Natural killer cell (primary cell): Measurements from ENCODE around the gene PLAAT2. TPM values are rescaled to one million over a fixed set of nuclear protein-coding genes. Genes with fewer than 3 reads are reported as not detected.
"Not testable (repeated sequence)": the region's sequence is repeated elsewhere in the genome, so short reads cannot be mapped to it uniquely, and the experiment has no call there.

Experiments used
- ATAC-seq, 3 donors: fragments of 150-1000 bp in 2 of 3; fragments of 200-7000 bp in 1 of 3; cut with Tn5 transposase; 1 replicate in 1 of 3; 2 replicates in 2 of 3; pipeline ENCODE4 v1.10.0; 2021; ENCODE audit warnings: mild to moderate bottlenecking in 2 of 3, moderate library complexity in 2 of 3
- DNase-seq, 2 donors: peaks; one replicate each; pipeline versions ENCODE4 v3.0.0 to v3.0.0-alpha.2; 2013 to 2021; ENCODE audit warnings: mixed read lengths in 1 of 2
- H3K27ac ChIP-seq: one replicate; pipeline ENCODE4 v1.5.1; 2013; ENCODE audit warnings: mild to moderate bottlenecking, low read length
- H3K27me3 ChIP-seq: one replicate; pipeline ENCODE4 v1.6.1; 2013; ENCODE audit warnings: low read length; ENCODE audit not compliant: control insufficient read depth, insufficient read depth
- H3K36me3 ChIP-seq: one replicate; pipeline ENCODE4 v1.6.1; 2013; ENCODE audit warnings: low read length; ENCODE audit not compliant: control insufficient read depth, insufficient read depth
- H3K4me1 ChIP-seq: one replicate; pipeline ENCODE4 v1.6.1; 2013; ENCODE audit warnings: low read length; ENCODE audit not compliant: control insufficient read depth, insufficient read depth
- H3K4me3 ChIP-seq: one replicate; pipeline ENCODE4 v1.5.1; 2013; ENCODE audit warnings: low read length
- H3K9me3 ChIP-seq: one replicate; pipeline ENCODE4 v1.6.1; 2013; ENCODE audit warnings: low read length; ENCODE audit not compliant: control insufficient read depth, insufficient read depth
- H3K27ac Mint-ChIP-seq, 2 donors: one replicate each; pipeline ENCODE4 v1.8.0; 2022; ENCODE audit warnings: mild to moderate bottlenecking in 2 of 2, mixed read lengths in 2 of 2, moderate library complexity in 1 of 2
- H3K27me3 Mint-ChIP-seq, 2 donors: one replicate each; pipeline ENCODE4 v1.8.0; 2022; ENCODE audit warnings: low read depth in 2 of 2, mixed read lengths in 2 of 2
- H3K36me3 Mint-ChIP-seq: one replicate; pipeline ENCODE4 v1.8.0; 2022; ENCODE audit warnings: mixed read lengths
- H3K4me1 Mint-ChIP-seq, 2 donors: one replicate each; pipeline ENCODE4 v1.8.0; 2022; ENCODE audit warnings: mixed read lengths in 2 of 2
- H3K4me3 Mint-ChIP-seq: one replicate; pipeline ENCODE4 v1.8.0; 2022; ENCODE audit warnings: mild to moderate bottlenecking, moderate library complexity, mixed read lengths
- H3K9me3 Mint-ChIP-seq, 2 donors: one replicate each; pipeline ENCODE4 v1.8.0; 2022; ENCODE audit warnings: mixed read lengths in 2 of 2
- WGBS: methylation state at CpG from one replicate; pipeline ENCODE4 v1.1.7; 2013; ENCODE audit warnings: missing lambda C conversion rate; ENCODE audit not compliant: insufficient coverage; 5-methylcytosine and 5-hydroxymethylcytosine counted together
- intact Hi-C: fragments of 100-400 bp; cut with micrococcal nuclease; formaldehyde crosslinking; loops from one replicate; pipeline ENCODE4 v1.14.2; 2022
- total RNA-seq, 4 donors: library from RNA; stranded (reverse); fragments of 120-200 nt in 1 of 4; gene quantifications; one replicate each; pipeline versions ENCODE4 v1.2.3 to v1.2.4, GENCODE V29; 2013 to 2022
- TF ChIP-seq, protein P1 (sequence below): fragments of 200-600 bp; IDR thresholded peaks from one replicate; pipeline ENCODE4 v1.8.0; 2022; ENCODE audit warnings: antibody characterized with exemption

The PLAAT2 gene
- total RNA-seq, 3 donors from 2014 or later (not counting 1 experiment from before 2014, with no cell fraction given) = 1.6 to 5.6 (median 4.6) TPM

DNA sequence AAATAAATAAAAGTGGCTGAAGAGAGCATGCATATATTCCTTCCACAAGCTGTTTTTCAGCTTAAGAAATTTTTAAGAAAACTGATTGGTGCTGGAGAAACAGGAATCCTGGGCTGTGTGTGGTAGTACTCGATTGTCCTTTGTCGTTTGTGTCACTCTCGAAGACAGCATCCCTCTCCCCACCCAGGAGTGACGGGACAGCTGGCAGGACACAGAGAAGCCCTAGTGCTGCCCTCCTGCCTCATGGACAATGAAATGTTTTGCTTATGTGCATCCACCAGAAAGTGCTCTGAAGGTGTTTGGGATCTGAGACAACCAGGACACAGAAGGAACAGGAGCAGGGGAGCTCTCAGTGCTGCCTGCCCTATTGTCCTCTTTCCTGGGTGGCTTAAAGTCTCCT is 13.8 kb downstream of the PLAAT2 start:
- peaks cover 13% of the 10 kb centered on the region for H3K36me3 Mint-ChIP-seq
- Histone ChIP-seq H3K27me3 (no peaks in the 10 kb centered on the region), H3K36me3 (peaks cover 30% of the 10 kb centered on the region), H3K27ac (no peak overlapping the region), H3K4me3 (no peak overlapping the region), H3K9me3 (no peaks in the 10 kb centered on the region), H3K4me1 (peaks cover 46% of the 10 kb centered on the region)
- TF ChIP-seq, protein P1, sequence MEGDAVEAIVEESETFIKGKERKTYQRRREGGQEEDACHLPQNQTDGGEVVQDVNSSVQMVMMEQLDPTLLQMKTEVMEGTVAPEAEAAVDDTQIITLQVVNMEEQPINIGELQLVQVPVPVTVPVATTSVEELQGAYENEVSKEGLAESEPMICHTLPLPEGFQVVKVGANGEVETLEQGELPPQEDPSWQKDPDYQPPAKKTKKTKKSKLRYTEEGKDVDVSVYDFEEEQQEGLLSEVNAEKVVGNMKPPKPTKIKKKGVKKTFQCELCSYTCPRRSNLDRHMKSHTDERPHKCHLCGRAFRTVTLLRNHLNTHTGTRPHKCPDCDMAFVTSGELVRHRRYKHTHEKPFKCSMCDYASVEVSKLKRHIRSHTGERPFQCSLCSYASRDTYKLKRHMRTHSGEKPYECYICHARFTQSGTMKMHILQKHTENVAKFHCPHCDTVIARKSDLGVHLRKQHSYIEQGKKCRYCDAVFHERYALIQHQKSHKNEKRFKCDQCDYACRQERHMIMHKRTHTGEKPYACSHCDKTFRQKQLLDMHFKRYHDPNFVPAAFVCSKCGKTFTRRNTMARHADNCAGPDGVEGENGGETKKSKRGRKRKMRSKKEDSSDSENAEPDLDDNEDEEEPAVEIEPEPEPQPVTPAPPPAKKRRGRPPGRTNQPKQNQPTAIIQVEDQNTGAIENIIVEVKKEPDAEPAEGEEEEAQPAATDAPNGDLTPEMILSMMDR = no peak
- intact Hi-C loops = no loop called here
- H3K9me3 Mint-ChIP-seq = no peaks in the 10 kb centered on the region
- WGBS = 92% methylated on average over 4 of the region's 4 CpGs
- DNase-seq (no peak), ATAC-seq (no peak)
- H3K27ac Mint-ChIP-seq = peak overlapping the region; percentile 81 to 85
- peak overlapping the region; percentile 52 for H3K4me3 Mint-ChIP-seq
- peaks cover 61 to 72% of the 10 kb centered on the region in 2 donors for H3K4me1 Mint-ChIP-seq
- H3K27me3 Mint-ChIP-seq = no peaks in the 10 kb centered on the region

DNA sequence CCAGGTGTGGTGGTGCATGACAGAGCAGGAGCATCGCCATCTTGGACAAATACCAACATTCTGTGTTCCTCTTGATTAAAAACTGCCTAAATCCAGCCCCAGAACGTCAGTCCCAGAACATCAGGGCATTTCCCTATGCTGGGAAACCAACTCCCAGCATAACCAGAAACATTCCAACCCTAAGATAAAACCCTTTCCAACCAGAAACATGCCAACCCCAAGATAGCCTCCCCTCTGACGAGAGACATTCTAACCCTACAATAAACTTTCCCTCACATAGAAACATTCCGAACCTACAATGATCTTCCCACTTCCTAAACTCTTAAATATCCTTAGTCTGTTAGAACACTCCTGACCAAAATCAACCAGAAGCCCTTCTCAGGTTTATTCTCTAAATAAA is 15.0 kb downstream of the PLAAT2 start:
- H3K36me3 Mint-ChIP-seq = peaks cover 19% of the 10 kb centered on the region
- H3K4me1 Mint-ChIP-seq = peaks cover 59 to 72% of the 10 kb centered on the region in 2 donors
- H3K27ac Mint-ChIP-seq = peak overlapping the region; percentile 81 to 85
- TF ChIP-seq, protein P1 = no peak
- H3K36me3 ChIP-seq = peaks cover 40% of the 10 kb centered on the region
- no peaks in the 10 kb centered on the region for H3K9me3 Mint-ChIP-seq
- 95% methylated on average over 4 of the region's 4 CpGs for WGBS
- H3K4me3 ChIP-seq = no peak overlapping the region
- no peaks in the 10 kb centered on the region for H3K27me3 Mint-ChIP-seq
- DNase-seq (no peak), ATAC-seq (no peak)
- intact Hi-C loops = no loop called here
- H3K9me3 ChIP-seq = no peaks in the 10 kb centered on the region
- no peak overlapping the region for H3K27ac ChIP-seq
- H3K27me3 ChIP-seq = no peaks in the 10 kb centered on the region
- H3K4me3 Mint-ChIP-seq = no peak overlapping the region
- peaks cover 37% of the 10 kb centered on the region for H3K4me1 ChIP-seq

DNA sequence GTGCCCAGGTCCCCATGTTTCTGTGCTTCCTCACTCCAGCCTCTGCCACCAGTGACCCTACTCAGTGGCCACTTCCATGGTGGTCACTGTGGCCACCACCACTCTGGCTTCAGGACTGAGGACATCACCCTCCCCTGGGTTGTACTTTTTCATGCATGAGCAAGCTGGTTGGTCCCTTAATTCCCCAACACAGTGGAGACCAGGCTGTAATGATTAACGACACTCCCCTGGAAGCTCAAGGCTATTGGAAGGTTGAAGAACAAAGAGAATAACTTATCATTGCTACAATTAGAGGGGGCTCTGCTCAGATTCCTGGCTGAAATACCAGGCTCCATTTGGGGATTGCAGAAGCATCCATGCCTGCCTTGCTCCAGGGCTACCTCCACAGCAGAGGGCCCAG is 16.1 kb downstream of the PLAAT2 start:
- no peak for DNase-seq
- Histone ChIP-seq H3K4me3 (no peak overlapping the region), H3K9me3 (no peaks in the 10 kb centered on the region), H3K27me3 (no peaks in the 10 kb centered on the region), H3K27ac (no peak overlapping the region), H3K36me3 (peaks cover 43% of the 10 kb centered on the region), H3K4me1 (peaks cover 26% of the 10 kb centered on the region)
- Mint-ChIP-seq H3K27ac (peak overlapping the region; percentile 71 to 85), H3K27me3 (no peaks in the 10 kb centered on the region), H3K36me3 (peaks cover 19% of the 10 kb centered on the region), H3K4me1 (peaks cover 56 to 70% of the 10 kb centered on the region in 2 donors), H3K4me3 (no peak overlapping the region), H3K9me3 (no peaks in the 10 kb centered on the region)
- ATAC-seq = no peak
- WGBS = 100% methylated on average over 1 of the region's 1 CpG
- TF ChIP-seq, protein P1 = no peak
- intact Hi-C loops = no loop called here

DNA sequence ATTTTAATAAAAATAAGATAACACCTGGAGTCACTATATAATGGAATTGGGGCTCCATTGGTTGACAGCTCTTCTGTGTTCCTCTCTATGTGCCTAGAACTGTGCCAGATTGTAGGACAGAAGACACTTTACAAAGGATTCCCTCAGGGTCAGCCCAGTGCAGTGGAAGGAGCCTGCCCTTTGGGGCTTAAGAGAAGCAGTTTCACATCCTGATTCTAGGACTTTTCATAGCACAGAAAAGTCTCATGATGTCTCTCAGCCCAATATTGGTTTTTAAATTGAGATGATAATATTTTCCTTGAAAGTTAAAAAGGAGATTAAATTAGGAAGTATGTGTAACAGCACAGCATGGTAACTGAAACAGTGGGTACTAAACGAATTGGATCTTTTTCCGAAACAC is 19.5 kb downstream of the PLAAT2 start:
- ATAC-seq = no peak
- H3K9me3 Mint-ChIP-seq = no peaks in the 10 kb centered on the region
- WGBS = 71% methylated on average over 1 of the region's 2 CpGs
- intact Hi-C loops = no loop called here
- H3K4me3 Mint-ChIP-seq = no peak overlapping the region
- Histone ChIP-seq H3K27ac (no peak overlapping the region), H3K4me1 (peaks cover 23% of the 10 kb centered on the region), H3K4me3 (no peak overlapping the region), H3K9me3 (no peaks in the 10 kb centered on the region), H3K36me3 (peaks cover 55% of the 10 kb centered on the region), H3K27me3 (no peaks in the 10 kb centered on the region)
- H3K27ac Mint-ChIP-seq = peak overlapping the region; percentile 41 to 71
- no peak for DNase-seq
- TF ChIP-seq, protein P1 = no peak
- H3K4me1 Mint-ChIP-seq = peaks cover 59 to 77% of the 10 kb centered on the region in 2 donors
- no peaks in the 10 kb centered on the region for H3K27me3 Mint-ChIP-seq
- peaks cover 19% of the 10 kb centered on the region for H3K36me3 Mint-ChIP-seq

DNA sequence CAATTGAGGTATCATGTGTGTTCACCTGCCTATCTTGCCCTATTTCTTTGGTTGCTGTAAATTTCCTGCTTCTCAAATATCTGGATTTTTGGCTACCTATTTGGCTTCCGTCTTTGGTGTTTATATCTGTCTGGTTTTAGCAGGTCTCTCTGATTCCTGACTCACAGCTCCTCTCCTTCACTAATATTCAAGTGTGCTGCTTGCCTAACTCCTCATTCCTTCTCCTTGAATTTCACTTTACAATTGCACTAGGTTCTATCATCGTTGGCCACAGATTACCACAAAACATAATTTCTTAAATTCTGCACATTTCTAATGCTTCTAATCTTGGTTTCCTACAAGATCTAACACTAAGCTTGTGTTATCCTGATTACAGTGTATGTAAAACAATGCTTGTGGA is 20.7 kb downstream of the PLAAT2 start:
- H3K36me3 ChIP-seq = peaks cover 55% of the 10 kb centered on the region
- intact Hi-C loops, ATAC-seq, H3K9me3 ChIP-seq, H3K4me3 ChIP-seq, H3K4me3 Mint-ChIP-seq, H3K27me3 ChIP-seq, H3K9me3 Mint-ChIP-seq, H3K27me3 Mint-ChIP-seq, H3K27ac ChIP-seq, DNase-seq: not testable (repeated sequence)
- peaks cover 35% of the 10 kb centered on the region for H3K4me1 ChIP-seq
- 85% methylated on average over 2 of the region's 2 CpGs for WGBS
- H3K4me1 Mint-ChIP-seq = peaks cover 65 to 84% of the 10 kb centered on the region in 2 donors
- H3K27ac Mint-ChIP-seq = peak overlapping the region; percentile 41 to 51
- H3K36me3 Mint-ChIP-seq = peaks cover 19% of the 10 kb centered on the region
